ENCODE results near the gene MAP3K20.
A peak's percentile ranks its signal among the peaks of the same experiment; 100 is the strongest.
"Not testable (repeated sequence)": the region's sequence is repeated elsewhere in the genome, so short reads cannot be mapped to it uniquely, and the experiment has no call there.

MAP3K20 gene

GRCh38 chr2:173128132-173128531, 52.5 kb downstream of the MAP3K20 start:
- DNase-seq, result not testable (repeated sequence)

- DNase-seq, result no peak
These were observed 55.1 kb downstream of the MAP3K20 start for GRCh38 chr2:173130496-173131465.

- DNase-seq, result no peak
These were observed 56.9 kb downstream of the MAP3K20 start for GRCh38 chr2:173132531-173132930.

DNA sequence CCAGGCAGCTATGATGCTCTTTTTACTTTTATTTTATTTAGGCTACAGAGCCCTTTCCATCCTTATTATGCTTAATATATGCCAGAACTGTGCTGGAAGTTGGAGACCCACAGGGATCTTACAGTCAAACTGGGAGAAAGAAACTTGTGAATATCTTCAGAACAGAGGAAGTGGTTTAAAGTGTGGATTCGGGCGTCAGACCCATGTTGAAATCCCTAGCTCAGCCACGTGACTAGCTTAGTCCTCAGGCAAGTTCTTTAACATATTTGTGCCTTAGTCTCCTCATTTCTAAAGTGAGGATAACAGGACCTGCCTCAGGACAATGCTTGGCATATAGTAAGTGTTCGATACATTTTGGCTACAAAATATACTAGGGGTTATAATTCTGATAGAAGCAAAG, 59.1 kb downstream of the MAP3K20 start:
- DNase-seq, result no peak

DNA sequence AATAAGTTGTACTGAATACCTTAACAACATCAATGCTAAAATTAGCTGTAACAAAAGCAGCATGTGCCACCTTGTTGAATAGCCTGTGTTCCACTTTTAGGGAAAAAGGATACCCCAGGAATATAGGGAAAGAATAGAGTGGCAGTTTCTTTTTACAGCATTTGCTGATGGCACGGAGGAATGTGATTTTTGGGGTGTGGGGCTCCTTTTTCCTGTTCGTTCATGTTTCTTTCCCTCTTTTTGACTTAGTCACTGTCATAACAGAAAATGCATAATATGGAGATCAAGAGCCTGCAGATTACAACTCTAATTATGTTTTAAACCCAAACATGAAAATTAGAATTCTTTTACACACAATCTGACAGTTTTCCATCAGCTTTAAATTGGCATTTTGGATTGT, 60.4 kb downstream of the MAP3K20 start:
- DNase-seq, result no peak

- no peak for DNase-seq
These were observed 61.0 kb downstream of the MAP3K20 start for GRCh38 chr2:173136599-173136998.

GRCh38 chr2:173137610-173138009, 62.0 kb downstream of the MAP3K20 start:
- no peak for DNase-seq

GRCh38 chr2:173138962-173139361, 63.3 kb downstream of the MAP3K20 start:
- DNase-seq, result no peak

DNA sequence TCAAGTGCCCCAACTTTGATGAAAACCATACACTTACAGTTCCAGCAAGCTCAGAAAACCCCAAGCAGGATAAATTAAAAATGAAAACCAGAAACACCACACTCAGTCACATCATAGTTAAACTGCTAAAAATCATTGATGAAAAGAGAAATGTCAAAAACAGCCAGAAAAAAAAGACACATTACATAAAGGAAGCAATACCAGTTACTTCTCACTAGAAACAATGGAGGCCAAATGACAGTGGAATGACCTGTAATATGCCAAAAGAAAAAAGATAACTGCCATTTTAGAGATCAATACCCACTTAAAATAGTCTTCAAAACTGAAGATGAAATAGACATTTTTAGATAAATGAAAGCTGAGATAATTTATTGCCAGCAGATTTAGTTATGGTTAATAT, 66.0 kb downstream of the MAP3K20 start:
- no peak for DNase-seq

DNA sequence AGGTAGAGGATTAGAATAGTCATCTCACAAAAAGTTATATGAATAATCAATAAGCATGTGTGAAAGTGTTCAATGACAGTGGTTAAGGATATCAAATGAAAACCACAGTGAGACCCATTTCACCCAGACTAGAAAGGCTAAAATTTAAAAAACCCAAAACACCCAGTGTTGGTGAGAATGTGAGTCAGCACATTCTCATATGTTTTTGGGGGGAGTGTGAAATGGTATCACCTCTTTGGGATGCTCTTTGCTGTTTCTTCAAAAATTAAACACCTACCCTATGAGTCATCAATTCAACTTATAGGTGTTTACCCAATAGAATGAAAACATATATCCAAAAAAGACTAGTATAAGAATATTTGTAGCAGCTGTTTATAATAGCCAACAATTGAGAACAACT, 69.8 kb downstream of the MAP3K20 start:
- no peak for DNase-seq

- no peak for DNase-seq
These were observed 70.9 kb downstream of the MAP3K20 start for GRCh38 chr2:173146590-173146989.

DNA sequence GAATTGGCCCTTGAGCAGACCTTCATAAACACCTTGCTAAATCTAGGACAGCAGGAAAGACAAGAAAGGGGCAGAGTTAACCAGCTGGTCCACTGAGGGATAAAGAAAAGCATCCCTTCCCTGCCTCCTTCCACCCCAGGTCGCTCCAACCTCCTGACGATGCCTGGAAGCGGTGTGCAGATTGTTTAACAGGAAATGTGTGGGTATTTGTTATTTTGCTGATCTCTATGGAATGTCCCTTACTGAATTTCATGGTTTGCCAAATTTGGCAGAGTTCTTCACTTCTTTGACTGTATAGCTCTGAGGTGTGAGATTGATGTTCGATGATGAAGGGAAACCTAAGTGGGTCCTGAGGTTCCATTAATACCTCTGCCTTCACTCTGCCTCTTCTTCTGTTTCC, 72.9 kb downstream of the MAP3K20 start:
- DNase-seq, result no peak

DNA sequence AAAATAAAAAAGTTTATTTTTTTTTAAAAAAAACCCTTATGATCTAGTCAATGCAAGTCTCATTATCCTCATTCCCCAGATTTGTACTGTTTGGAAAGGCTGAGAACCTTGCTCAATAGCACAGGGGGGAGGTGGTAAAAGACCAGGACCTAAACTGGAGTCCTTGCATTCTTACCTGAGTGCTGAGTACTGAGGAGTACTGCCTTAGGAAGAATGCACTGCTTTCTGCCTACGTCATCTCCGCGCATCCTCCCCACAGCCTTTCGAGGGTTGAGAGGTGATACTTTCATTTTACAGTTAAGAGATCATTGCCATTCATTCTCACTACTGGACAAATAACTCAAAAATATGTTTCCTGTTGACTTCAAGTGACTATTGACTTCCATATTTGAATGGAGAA, 73.8 kb downstream of the MAP3K20 start:
- DNase-seq, result peak; percentile 12

- no peak for DNase-seq
These were observed 74.4 kb downstream of the MAP3K20 start for GRCh38 chr2:173150087-173150486.

- DNase-seq, result no peak
These were observed 75.3 kb downstream of the MAP3K20 start for GRCh38 chr2:173150963-173151362.

DNA sequence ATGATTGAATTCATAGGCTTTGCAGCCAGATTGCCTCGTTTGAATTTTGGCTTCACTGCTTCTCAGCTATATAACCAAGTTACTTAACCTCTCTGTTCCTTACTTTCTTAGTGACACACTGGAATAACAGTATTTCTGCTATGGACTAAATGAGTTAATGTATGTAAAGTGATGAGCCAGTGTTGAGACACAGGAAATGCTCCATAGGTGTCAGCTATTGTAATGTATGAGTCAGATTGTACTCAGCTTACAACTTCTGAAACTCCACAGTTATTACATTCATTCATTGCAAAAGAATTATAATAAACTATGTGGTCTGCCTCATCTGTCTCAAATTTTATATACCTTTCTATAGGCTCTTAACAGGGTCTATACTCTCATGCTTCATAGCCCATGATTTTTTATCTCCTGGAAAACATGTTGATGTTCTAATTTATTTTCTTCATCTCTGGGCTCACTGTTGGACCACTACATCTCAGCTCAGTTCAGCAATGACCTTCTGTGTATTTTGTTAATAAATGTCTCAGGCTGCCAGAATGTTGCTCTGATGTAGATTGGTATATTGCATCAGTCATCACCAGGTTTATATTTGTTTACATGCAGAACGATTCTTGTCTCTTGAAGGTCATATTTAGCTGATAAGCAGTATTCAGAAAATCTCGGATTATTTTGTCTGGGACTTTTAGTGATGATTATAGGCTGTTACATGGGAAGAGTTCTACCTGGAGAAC, 76.2 kb downstream of the MAP3K20 start:
- DNase-seq, result no peak

DNA sequence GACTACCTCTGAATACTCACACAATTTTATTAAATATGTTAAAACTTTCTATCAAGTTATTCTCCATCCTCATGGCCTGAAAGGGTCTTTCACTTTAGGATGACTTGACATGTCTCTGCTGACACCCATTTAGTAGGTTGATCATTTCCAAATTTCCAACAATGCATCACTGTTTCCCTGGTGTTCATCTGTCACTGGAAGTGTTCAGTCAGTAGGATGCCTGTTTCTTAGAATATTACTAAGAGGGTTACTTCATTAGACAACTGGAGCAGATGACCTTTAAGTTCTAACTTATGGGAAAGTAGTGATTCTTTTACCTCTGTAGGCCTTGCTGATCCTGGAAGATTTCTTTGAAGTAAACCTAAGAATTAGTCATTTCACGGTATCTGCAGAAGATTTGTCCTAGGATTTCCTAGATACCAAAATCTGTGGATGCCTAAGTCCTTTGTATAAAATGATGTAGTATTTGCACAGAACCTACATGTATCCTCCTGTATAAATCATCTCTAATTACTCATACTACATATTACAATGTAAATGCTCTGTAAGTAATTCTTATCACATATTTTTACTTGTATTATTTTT, 77.7 kb downstream of the MAP3K20 start:
- DNase-seq, result no peak

DNA sequence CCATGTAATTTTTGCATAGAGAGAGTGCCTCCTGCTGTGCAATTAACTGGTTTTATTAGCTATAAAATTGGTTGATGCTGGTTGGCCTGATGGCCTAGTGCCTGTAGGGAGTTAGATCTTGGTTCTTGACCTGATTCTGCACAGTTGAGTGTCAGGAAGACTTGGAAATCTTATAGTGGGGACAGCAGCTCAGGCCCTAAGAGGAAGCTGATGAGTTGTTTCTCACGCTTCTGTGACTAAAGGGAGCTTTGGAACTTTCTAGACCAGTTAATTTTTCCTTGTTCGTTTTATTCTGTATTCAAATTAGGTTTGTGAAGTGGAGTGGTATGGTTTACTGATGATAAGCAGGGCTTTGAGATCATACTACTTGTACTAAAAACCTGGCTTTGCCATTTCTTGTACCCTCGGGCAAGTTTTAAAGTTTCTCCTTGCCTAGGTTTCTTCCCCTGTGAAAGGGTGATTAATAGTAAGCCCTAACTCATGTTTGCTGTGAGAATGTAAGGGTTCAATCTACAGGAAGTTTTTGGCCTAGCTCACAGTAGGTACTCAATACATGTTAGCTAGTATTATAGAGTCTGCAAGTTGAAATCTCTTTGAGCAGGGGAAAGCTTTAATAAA, 82.1 kb downstream of the MAP3K20 start:
- DNase-seq, result no peak

DNA sequence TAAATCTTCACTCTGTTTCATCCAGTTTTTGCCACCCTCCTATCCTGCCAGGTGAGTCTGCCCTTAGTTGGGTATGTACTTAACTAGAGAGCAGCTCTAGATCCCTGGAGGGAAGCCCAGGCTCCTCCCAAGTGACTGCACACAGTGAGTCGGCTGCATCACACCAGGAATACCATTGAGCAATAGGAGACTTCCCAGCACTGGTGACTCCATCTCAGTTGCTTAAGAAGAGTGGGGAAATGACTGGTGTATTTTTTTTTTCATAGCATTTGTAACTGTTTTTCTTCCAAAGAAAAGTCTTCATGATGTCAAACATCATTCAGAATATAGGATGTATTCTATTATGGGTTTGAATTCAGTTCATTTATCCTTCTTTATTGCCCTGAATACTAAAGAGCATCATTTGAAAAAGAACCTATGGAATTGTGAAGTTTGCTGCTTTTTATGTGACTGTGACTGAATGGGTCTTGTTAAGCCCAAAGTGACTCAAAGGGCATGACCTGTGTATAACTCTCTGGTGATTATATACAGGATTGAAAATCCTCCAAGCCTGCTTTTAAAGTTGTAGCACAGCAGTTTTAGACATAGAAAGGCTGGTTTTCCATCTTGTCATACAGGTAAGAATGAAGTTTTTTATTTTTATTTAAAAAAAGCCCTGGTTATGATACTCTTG, 84.3 kb downstream of the MAP3K20 start:
- no peak for DNase-seq

DNA sequence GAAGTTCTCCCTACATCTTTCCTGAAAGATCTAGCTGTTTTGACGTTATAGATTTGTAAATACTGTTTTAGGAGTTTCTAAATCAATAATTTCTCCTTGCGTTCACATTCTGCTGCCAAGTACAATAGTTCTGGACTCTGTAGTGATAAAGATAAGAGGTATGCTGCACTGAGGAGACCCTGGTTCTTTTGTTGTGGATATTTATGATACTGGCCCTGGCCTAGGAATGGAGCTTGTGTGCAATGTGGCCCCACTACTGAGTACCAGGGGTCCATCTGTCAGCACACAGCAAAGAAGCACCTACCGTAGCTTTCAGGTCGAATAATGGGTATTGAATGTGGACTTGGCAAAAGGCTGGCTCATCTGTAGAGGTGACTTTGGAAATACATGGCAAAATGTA, 85.0 kb downstream of the MAP3K20 start:
- DNase-seq, result no peak

DNA sequence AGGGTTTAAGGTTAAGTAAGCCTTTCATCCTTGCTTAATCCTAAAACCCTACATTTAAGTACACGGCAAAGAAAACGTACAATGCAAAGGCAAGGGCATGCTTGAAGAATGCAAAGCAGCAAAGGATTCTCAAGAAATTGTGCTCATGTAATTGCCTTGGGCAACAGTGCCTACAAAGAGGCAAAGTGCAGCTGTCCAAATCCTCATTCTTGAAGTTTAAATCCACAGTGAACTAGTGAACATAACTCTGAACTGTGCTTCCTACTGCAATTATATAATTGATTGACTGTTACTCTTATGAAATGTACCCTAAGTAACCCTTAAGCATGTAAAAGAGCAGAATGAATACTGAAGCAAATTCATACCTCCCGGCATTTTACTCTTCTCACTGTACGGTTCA, 85.4 kb downstream of the MAP3K20 start:
- DNase-seq, result no peak

- no peak for DNase-seq
These were observed 85.9 kb downstream of the MAP3K20 start for GRCh38 chr2:173161507-173161906.

DNA sequence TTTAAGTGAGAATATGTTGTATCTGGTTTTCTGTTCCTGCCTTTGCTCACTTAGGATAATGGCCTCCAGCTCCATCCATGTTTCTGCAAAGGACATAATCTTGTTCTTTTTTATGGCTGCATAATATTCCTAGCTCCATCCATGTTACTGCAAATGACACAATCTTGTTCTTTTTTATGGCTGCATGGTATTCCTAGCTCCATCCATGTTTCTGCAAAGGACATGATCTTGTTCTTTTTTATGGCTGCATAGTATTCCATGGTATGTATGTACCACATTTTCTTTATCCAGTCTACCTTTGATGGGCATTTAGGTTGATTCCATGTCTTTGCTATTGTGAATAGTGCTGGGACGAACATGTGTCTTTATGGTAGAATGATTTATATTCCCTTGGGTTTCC, 87.7 kb downstream of the MAP3K20 start:
- not testable (repeated sequence) for DNase-seq

All from activated effector memory CD4-positive, alpha-beta T cell treated with Interleukin-2 at 50 U/mL for 16 hours (primary cell).